Measurements from ENCODE around the gene FCF1. TPM values are rescaled to one million over a fixed set of nuclear protein-coding genes. Genes with fewer than 3 reads are reported as not detected.

FCF1 gene, protein sequence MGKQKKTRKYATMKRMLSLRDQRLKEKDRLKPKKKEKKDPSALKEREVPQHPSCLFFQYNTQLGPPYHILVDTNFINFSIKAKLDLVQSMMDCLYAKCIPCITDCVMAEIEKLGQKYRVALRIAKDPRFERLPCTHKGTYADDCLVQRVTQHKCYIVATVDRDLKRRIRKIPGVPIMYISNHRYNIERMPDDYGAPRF
- 10 to 100 TPM; 24.8 to 27.0 TPM for total RNA-seq

GRCh38 chr14:74712499-74713394 lies at the start of gene FCF1, which contains the start of gene AREL1:
Gene FCF1 (plus strand): TSS chr14:74713144. CDS start chr14:74713198, 54 bp downstream.
Gene AREL1 (minus strand): TSS chr14:74713080. CDS start chr14:74685615, 27,465 bp downstream.

DNA sequence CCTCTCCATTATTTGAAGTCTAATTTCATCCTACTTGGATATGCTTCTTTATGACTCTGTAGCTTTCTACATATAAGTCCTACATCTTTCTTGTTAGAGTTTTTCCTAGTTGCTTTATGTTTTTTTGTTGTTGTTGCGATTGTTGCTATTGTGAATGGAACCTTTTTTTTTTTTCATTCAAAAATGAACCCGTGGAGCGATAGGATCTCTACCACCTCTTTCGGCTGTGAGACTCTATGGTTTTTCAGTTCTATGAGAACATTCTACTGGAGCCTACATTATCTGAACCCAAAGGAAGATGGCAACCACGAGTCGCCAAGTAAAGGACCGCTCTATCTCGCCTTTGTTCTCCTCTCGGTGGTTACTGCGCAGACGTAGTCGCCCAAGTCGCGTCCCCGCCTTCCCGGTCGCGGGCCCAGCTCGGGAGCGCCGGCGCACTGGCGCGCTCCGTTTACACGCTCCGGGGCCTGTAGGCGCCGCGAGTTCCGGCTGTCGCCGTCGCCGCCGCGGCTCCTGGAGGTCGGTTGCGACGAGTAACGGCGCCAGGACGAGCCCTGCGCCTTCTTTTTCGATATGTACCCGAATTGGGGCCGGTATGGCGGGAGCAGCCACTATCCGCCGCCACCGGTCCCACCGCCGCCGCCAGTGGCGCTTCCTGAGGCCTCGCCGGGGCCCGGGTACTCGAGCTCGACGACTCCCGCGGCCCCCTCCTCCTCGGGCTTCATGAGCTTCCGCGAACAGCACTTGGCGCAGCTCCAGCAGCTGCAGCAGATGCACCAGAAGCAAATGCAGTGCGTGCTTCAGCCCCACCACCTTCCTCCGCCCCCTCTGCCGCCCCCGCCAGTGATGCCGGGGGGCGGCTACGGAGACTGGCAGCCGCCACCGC lies 50.2 kb downstream of the FCF1 start, which contains the start of gene YLPM1:
Gene YLPM1, plus strand, starts transcription at position 400 of the 886 bp plus-strand sequence. Its CDS starts 174 bp downstream, at position 574.

Small RNA genes within 50 kb of the gene (small RNA-seq; reads per million reads assigned to genes)
- 0 reads per million in 2 donors for gene RF00409

Other genes starting within 250 kb of the FCF1 start
- gene NPC2, start 219.8 kb upstream of the FCF1 start, total RNA-seq = 100 to 1,000 TPM; 197 to 224 TPM
- gene ISCA2, start 219.4 kb upstream of the FCF1 start, total RNA-seq = 10 to 100 TPM; 14.8 to 36.3 TPM
- gene LTBP2, start 100.9 kb upstream of the FCF1 start, total RNA-seq = under 1 TPM; 0.69 to 1.00 TPM
- gene AREL1, start 64 bp upstream of the FCF1 start, total RNA-seq = 10 to 100 TPM; 42.0 to 52.9 TPM
- 10 to 100 TPM; 18.9 to 23.0 TPM for gene YLPM1, start 50.2 kb downstream of the FCF1 start, total RNA-seq
- not detected for gene PROX2, start 163.0 kb downstream of the FCF1 start, total RNA-seq
- 10 to 100 TPM; 53.3 to 69.3 TPM for gene DLST, start 168.8 kb downstream of the FCF1 start, total RNA-seq
- gene RPS6KL1, start 210.1 kb downstream of the FCF1 start, total RNA-seq = 1 to 10 TPM; 6.9 to 7.7 TPM
- 1 to 10 TPM; 5.2 to 9.3 TPM for gene PGF, start 242.5 kb downstream of the FCF1 start, total RNA-seq

Data from melanocyte of skin (primary cell).